Iris pigment epithelial cell (primary cell): Measurements from ENCODE around the gene IKZF1.

Experiments
- DNase-seq: peaks from one replicate; pipeline ENCODE4 v3.0.0-alpha.2; 2011; ENCODE audit warnings: low read depth

Gene IKZF1

GRCh38 chr7:50308532-50309385 lies 4.2 kb downstream of the IKZF1 start:
- no peak for DNase-seq

- DNase-seq = no peak
Measured at GRCh38 chr7:50309721-50310120, 5.2 kb downstream of the IKZF1 start.

GRCh38 chr7:50310361-50310760 lies 5.8 kb downstream of the IKZF1 start:
- DNase-seq = no peak

- no peak for DNase-seq
Measured at GRCh38 chr7:50310956-50311355, 6.4 kb downstream of the IKZF1 start.

- DNase-seq = no peak
Measured at GRCh38 chr7:50312250-50313162, 8.0 kb downstream of the IKZF1 start.

GRCh38 chr7:50314836-50315592 lies 10.5 kb downstream of the IKZF1 start:
- DNase-seq = no peak

GRCh38 chr7:50315739-50316671 lies 11.5 kb downstream of the IKZF1 start:
- no peak for DNase-seq

GRCh38 chr7:50317221-50317678 lies 12.7 kb downstream of the IKZF1 start:
- no peak for DNase-seq

GRCh38 chr7:50317697-50318669 lies 13.5 kb downstream of the IKZF1 start:
- DNase-seq = no peak

- no peak for DNase-seq
Measured at GRCh38 chr7:50321487-50322067, 17.1 kb downstream of the IKZF1 start.

GRCh38 chr7:50324113-50324512 lies 19.6 kb downstream of the IKZF1 start:
- DNase-seq = no peak

GRCh38 chr7:50327443-50327842 lies 22.9 kb downstream of the IKZF1 start:
- no peak for DNase-seq

GRCh38 chr7:50329775-50330174 lies 25.3 kb downstream of the IKZF1 start:
- no peak for DNase-seq

GRCh38 chr7:50330254-50330653 lies 25.7 kb downstream of the IKZF1 start:
- DNase-seq = no peak

- no peak for DNase-seq
Measured at GRCh38 chr7:50330696-50331095, 26.2 kb downstream of the IKZF1 start.

- no peak for DNase-seq
Measured at GRCh38 chr7:50331564-50332208, 27.2 kb downstream of the IKZF1 start.

- no peak for DNase-seq
Measured at GRCh38 chr7:50332241-50333165, 28.0 kb downstream of the IKZF1 start.

- DNase-seq = no peak
Measured at GRCh38 chr7:50333221-50333651, 28.7 kb downstream of the IKZF1 start.
